PC-3 (cell line): ENCODE measurements around the gene MAST4. TPM values are rescaled to one million over a fixed set of nuclear protein-coding genes. Genes with fewer than 3 reads are reported as not detected.

Experiments
- ATAC-seq: fragments of 200-7000 bp; cut with Tn5 transposase; 2 replicates; pipeline ENCODE4 v1.9.1; 2020; ENCODE audit warnings: mild to moderate bottlenecking, moderate library complexity
- BruUV-seq: library from RNA; stranded (reverse); fragments of 400-500 nt; replicated peaks from 2 replicates; lab custom pipeline; 2021; lab: Mats Ljungman, UMichigan
- CTCF ChIA-PET: fragments of 300-600 bp; sonication (Branson Sonifier 250); formaldehyde crosslinking; loops from one replicate; lab custom pipeline; 2022; ENCODE audit warnings: antibody characterized with exemption; lab: Charles Lee
- POLR2A ChIA-PET: fragments of 300-600 bp; sonication (Branson Sonifier 250); formaldehyde crosslinking; loops from one replicate; lab custom pipeline; 2022; ENCODE audit warnings: antibody characterized with exemption; ENCODE audit not compliant: unreplicated experiment; lab: Charles Lee
- DNase-seq: peaks from one replicate; pipeline ENCODE4 v3.0.0-alpha.2; 2015
- H2AFZ ChIP-seq: fragments of 300-600 bp; sonication (generic); 2 replicates; pipeline ENCODE4 v1.6.0; 2016; ENCODE audit warnings: antibody characterized with exemption, low read length
- H3F3A ChIP-seq: fragments of 300-600 bp; sonication (generic); one replicate; pipeline ENCODE4 v1.6.0; 2017; ENCODE audit warnings: antibody characterized with exemption, low read length, control low read depth, mild to moderate bottlenecking; ENCODE audit not compliant: unreplicated experiment
- H3K27ac ChIP-seq: fragments of 300-600 bp; sonication (generic); 2 replicates; pipeline ENCODE4 v1.5.1; 2016; ENCODE audit warnings: mild to moderate bottlenecking, low read length
- H3K27me3 ChIP-seq: fragments of 300-600 bp; sonication (generic); 2 replicates; pipeline ENCODE4 v1.6.1; 2016; ENCODE audit warnings: low read length, mixed read lengths
- H3K36me3 ChIP-seq: fragments of 300-600 bp; sonication (generic); 2 replicates; pipeline ENCODE4 v1.6.1; 2016; ENCODE audit warnings: low read depth, mixed run types, low read length, mixed read lengths
- H3K4me1 ChIP-seq: fragments of 300-600 bp; sonication (generic); 2 replicates; pipeline ENCODE4 v1.5.1; 2016; ENCODE audit warnings: low read length; ENCODE audit not compliant: insufficient read depth
- H3K4me2 ChIP-seq: fragments of 300-600 bp; sonication (generic); 2 replicates; pipeline ENCODE4 v1.6.0; 2016; ENCODE audit warnings: low read length
- H3K4me3 ChIP-seq: fragments of 300-600 bp; sonication (generic); 2 replicates; pipeline ENCODE4 v1.5.1; 2016; ENCODE audit warnings: mild to moderate bottlenecking, low read length, mixed read lengths
- H3K79me2 ChIP-seq: fragments of 300-600 bp; sonication (generic); 2 replicates; pipeline ENCODE4 v1.6.1; 2017; ENCODE audit warnings: low read length, mixed read lengths
- H3K9ac ChIP-seq: fragments of 300-600 bp; sonication (generic); 2 replicates; pipeline ENCODE4 v1.6.0; 2016; ENCODE audit warnings: mild to moderate bottlenecking, low read length
- H3K9me2 ChIP-seq: fragments of 300-600 bp; sonication (generic); replicated peaks from 2 replicates; pipeline ENCODE4 v1.6.1; 2016; ENCODE audit warnings: mixed run types, low read length, mixed read lengths
- H3K9me3 ChIP-seq: fragments of 300-600 bp; sonication (generic); 2 replicates; pipeline ENCODE4 v1.6.1; 2016; ENCODE audit warnings: low read length, mixed read lengths
- H4K20me1 ChIP-seq: fragments of 300-600 bp; sonication (generic); 2 replicates; pipeline ENCODE4 v1.6.1; 2016; ENCODE audit warnings: low read length, mixed read lengths
- CTCF ChIP-seq: fragments of 300-600 bp; sonication (generic); conservative IDR thresholded peaks from 2 replicates; pipeline ENCODE4 v1.5.1; 2017; ENCODE audit warnings: antibody characterized with exemption, low read depth, mild to moderate bottlenecking, low read length
- EZH2 ChIP-seq: fragments of 300-600 bp; sonication (generic); IDR thresholded peaks from one replicate; pipeline ENCODE4 v1.6.1; 2017; ENCODE audit warnings: antibody characterized with exemption, mild to moderate bottlenecking, low read length; ENCODE audit not compliant: unreplicated experiment
- EZH2phosphoT487 ChIP-seq: fragments of 300-600 bp; sonication (generic); IDR thresholded peaks from 2 replicates; pipeline ENCODE4 v1.6.1; 2018; ENCODE audit warnings: mild to moderate bottlenecking, antibody characterized with exemption, low read length, borderline replicate concordance
- intact Hi-C: fragments of 100-400 bp; cut with micrococcal nuclease; formaldehyde crosslinking; loops from 2 replicates; pipeline ENCODE4 v1.9.0; 2023
- total RNA-seq: library from RNA; depleted of rRNA; stranded (reverse); fragments of >200 nt; gene quantifications from 2 replicates; pipeline ENCODE4 v1.2.3, GENCODE V29; 2014

Gene MAST4
- total RNA-seq, 1 experiment from 2014 or later = 7.9 TPM

GRCh38 chr5:67053229-67053628 is 457.0 kb downstream of the MAST4 start:
- DNase-seq (no peak), ATAC-seq (no peak)
- Histone ChIP-seq H3K79me2 (no peaks in the 10 kb centered on the region), H3F3A (no peaks in the 10 kb centered on the region), H3K36me3 (no peaks in the 10 kb centered on the region; the same call in 1 of the 2 replicates), H3K4me1 (peaks cover 10% of the 10 kb centered on the region), H3K9me3 (no peaks in the 10 kb centered on the region), H4K20me1 (no peaks in the 10 kb centered on the region), H3K4me2 (no peak overlapping the region), H2AFZ (no peak overlapping the region), H3K4me3 (no peak overlapping the region), H3K27ac (no peak overlapping the region), H3K27me3 (no peaks in the 10 kb centered on the region), H3K9ac (no peak overlapping the region), H3K9me2 (no peaks in the 10 kb centered on the region)
- ChIA-PET POLR2A (no interaction called here), CTCF (no interaction called here)
- intact Hi-C loops = loop anchor here (5.0 kb wide), 1 partner anchor 36 kb away; no protein-coding TSS in a partner anchor
- no TSS peak for BruUV-seq
- TF ChIP-seq EZH2phosphoT487 (no peak), CTCF (no peak), EZH2 (no peak)

- peak overlapping the region; percentile 28; the same call in 1 of the 2 replicates for H3K4me2 ChIP-seq
- POLR2A ChIA-PET = interaction anchor here (0.6 kb wide), 1 partner anchor 55 kb away, joined by 5 read pairs; no protein-coding TSS in a partner anchor
- H3K27ac ChIP-seq = no peak overlapping the region
- intact Hi-C loops = no loop called here
- H3K79me2 ChIP-seq = no peaks in the 10 kb centered on the region
- H3K4me1 ChIP-seq = peaks cover 13% of the 10 kb centered on the region; the same call in 1 of the 2 replicates
- H3K9ac ChIP-seq = no peak overlapping the region
- no peaks in the 10 kb centered on the region for H3K27me3 ChIP-seq
- CTCF ChIA-PET = no interaction called here
- H3K36me3 ChIP-seq = no peaks in the 10 kb centered on the region; the same call in none of the 2 replicates
- BruUV-seq = no TSS peak
- no peak overlapping the region for H3K4me3 ChIP-seq
- no peak for DNase-seq
- no peak for ATAC-seq
- no peaks in the 10 kb centered on the region for H3F3A ChIP-seq
- H2AFZ ChIP-seq = no peak overlapping the region
- TF ChIP-seq EZH2 (no peak), CTCF (no peak), EZH2phosphoT487 (no peak)
- H3K9me2 ChIP-seq = no peaks in the 10 kb centered on the region
- no peaks in the 10 kb centered on the region for H3K9me3 ChIP-seq
- no peaks in the 10 kb centered on the region for H4K20me1 ChIP-seq
Observed at GRCh38 chr5:67058998-67059743, 463.0 kb downstream of the MAST4 start.
